ENCODE data around the gene SLC22A1. TPM values are rescaled to one million over a fixed set of nuclear protein-coding genes. Genes with fewer than 3 reads are reported as not detected.

SLC22A1 gene
- total and polyA plus RNA-seq, 10 of the 15 experiments (the other 5 are each of a cell fraction or from before 2014, with no cell fraction given) = 0.09 to 0.28 (median 0.15) TPM; not detected in 3

- TF ChIP-seq REST (IDR thresholded peaks at IDR 0.05; ENCODE audit: low read depth, low read length) (no peak), IRF5 (IDR thresholded peaks at IDR 0.05; ENCODE audit: borderline replicate concordance) (no peak), PRDM15 (CRISPR knock-in tag; IDR thresholded peaks at IDR 0.05) (no peak)
Measured at GRCh38 chr6:160115421-160115820, 6.2 kb upstream of the SLC22A1 start (continued).

Measured in GM12878 (cell line).